Sigmoid colon (tissue), 4 donors: ENCODE results near the gene BLM.

ENCODE experiments used
- POLR2A ChIP-seq, 2 donors: fragments of 450-650 bp; IDR thresholded peaks; one replicate each; pipeline ENCODE4 v1.6.1; 2016; ENCODE audit warnings: antibody characterized with exemption in 2 of 2, mild to moderate bottlenecking in 2 of 2, moderate library complexity in 2 of 2
- POLR2AphosphoS5 ChIP-seq, 4 donors: sonication (generic); formaldehyde crosslinking; IDR thresholded peaks; one replicate each; pipeline ENCODE4 v1.6.1; 2017; ENCODE audit warnings: antibody characterized with exemption in 4 of 4

GRCh38 chr15:90787881-90788280 lies 70.7 kb downstream of the BLM start:
- TF ChIP-seq POLR2A (IDR thresholded peaks at IDR 0.05) (no peak), POLR2AphosphoS5 (IDR thresholded peaks at IDR 0.05) (no peak)
